OCI-M1 (cell line): ENCODE data around the gene SCUBE1.

ENCODE experiments used
- DNase-seq: peaks from one replicate; lab custom pipeline; 2025; lab: John Stamatoyannopoulos, UW

SCUBE1 gene

DNA sequence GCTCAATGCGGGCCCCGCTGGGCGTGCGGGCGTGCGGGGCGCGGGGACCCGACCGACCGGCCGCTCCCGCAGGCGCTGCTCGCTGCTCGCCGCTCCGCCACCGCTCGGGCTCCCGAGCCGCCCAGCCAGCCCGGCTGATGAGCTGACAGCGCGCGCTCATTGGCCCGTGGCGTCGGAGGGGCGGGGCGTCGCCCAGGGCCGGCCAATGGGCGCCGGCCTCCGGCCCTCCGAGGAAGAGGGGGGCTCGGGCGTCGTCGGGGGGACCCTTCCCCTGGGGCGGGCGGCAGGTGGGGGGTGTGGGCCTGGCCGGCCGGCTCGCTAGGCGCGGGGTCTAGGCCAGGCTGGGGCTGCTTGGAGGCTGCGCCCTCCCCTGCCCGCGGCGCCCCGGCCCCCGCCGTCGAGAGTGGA, at the start of gene SCUBE1:
SCUBE1 (minus strand) TSS at position 111 of the 408 bp plus-strand sequence. CDS start 111 bp downstream, outside the sequence.
- no peak for DNase-seq

DNA sequence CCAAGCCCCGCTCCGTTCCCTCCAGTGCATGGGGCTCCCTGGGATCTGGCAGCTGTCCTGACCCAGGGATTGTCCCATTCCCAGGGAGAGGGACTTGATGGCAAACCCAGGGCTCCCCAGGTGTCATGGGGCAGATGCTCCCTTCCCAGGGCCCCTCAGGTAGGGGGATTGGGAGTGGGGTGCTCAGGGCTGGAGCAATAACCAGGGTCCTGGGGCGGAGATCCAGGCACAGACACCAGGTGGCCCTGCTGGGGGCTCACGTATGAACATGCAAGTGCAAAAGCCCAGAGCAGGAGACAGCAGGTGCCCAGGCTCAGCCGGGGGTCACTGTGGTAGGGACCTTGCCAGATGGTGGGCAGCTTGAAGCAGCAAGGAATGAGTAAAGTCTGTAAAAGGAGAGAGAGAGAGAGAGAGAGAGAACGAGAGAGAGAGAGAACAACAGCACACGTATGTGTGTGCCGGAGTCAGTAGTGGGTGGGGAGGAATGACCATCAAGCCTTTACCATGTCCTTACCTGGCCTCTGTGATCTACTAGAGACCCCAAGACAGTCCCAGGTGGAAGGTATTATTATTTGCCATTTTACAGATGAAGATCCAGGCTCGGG, 49.3 kb upstream of the SCUBE1 start:
- DNase-seq: no peak

DNA sequence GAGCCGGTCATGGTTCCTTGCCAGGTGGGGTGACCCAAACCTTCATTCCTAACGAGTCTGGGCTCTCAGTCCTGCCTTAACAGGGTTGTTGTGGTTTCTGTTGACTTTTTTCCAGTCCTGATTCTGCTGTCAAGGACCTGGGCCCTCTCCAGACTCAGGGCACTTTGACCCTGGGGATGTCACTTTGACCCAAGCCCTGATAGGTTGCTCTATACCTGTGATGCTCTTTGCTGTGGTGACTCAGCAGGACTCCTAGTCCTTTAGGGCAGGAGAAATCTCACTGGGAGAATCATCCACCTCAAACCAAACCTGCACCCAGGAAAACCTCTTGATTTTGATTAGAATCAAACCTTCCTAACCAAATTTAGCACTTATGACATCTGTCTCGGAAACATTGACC, 48.1 kb upstream of the SCUBE1 start:
- DNase-seq: no peak

DNA sequence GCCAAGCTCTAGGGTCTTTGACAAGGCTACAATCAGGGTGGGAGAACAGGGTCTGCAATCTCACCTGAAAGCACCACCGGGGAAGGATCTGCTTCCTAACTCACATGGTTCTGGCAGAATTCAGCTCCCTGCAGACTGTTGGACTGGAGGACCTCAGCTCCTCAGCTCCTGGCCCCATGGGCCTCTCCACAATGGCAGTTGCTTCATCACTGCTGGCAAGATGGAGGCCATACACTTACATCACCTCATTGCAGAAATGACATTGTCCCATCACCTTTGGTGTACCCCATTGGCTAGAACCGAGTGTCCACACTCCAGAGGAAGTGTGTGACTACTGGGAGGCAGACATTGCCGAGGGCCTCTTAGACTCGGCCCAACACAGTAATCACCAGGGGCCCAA, 47.7 kb upstream of the SCUBE1 start:
- DNase-seq: no peak

DNA sequence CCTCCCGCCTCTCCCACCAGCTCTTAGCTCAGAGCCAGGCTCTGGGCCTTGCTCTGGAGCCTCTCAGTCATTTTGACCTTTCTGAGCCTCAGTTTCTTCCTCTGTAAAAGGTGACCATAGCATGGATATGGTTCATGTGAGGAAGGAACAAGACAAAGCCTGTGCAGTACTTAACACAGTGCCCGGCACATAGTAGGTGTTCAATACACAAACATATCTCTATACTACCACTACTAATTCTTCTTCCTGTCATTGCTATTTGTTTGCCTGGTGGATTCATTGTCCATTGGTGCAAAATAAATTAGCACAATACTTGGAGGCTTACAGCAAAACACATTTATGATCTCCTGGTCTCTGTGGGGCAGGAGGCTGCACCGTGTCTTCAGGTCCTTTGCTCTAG, 47.0 kb upstream of the SCUBE1 start:
- no peak for DNase-seq

DNA sequence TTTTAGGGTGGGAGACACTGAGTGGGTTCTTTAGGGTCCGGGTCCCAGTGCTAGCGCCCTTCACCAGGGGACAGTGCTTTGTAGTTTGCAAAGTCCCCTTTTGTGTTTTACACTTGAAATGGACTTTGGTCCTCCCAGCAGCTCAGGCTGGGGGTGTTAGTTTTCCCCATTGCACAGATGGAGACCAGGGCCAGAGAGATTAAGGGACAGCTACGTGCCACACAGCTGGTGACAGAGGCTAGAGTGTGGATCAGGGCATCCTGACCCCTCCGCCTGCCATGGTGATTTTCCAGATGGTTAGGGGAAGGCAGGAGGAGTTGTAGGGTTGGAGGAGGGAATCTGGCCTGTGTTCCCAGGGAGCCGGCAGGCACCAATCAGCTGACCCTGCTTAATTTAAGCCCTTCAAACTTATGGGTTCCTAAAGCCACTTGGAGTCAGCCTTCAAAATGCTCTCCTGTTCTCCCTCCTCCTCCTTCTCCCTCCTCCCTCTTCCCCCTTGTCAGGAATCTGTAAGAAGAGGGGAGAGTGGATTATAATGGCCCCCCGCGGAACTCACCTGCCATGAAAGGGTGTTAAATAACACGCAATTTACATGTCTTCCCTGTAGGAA, 46.2 kb upstream of the SCUBE1 start:
- no peak for DNase-seq

DNA sequence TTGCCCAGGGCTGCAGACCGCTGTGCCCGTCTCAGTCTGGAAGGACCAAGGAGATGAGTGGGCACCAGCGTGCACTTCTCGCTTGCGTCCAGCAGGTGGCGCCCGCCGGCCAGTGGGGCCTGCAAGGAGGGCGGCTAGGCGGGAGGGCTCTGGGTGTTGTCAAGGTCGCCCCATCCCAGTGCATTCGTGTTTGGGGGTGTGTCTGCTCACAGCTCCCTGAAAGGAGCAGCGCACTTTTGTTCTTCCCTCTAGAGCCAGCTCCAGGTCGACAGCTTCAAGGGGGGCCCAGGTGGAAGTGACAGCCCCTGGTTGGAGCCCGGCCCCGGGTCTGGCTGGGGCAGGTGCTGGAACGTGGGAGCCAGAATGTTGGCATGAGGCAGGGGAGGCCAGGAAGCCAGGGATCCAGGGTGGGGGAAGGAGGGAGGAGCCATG, 45.3 kb upstream of the SCUBE1 start:
- DNase-seq: peak; percentile 76

DNA sequence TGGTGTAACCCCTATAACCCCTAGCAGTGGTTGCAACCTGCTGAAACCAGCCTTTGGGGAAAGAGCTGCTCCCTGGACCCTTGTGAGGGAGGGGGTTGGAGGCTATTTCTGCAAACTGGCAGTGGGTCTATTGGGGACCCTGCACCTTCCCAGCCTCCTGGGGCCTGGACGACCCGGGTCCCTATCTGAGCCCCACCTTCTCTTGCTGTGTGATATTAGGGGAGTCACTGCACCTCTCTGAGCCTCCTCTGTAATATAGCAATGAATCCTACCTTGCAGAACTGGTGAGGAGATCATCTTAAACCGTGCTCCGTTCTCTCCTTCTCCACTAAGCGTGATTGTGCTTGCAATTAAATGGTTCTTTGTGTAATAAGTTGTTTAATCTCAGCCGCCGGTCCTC, 44.6 kb upstream of the SCUBE1 start:
- DNase-seq: no peak

DNA sequence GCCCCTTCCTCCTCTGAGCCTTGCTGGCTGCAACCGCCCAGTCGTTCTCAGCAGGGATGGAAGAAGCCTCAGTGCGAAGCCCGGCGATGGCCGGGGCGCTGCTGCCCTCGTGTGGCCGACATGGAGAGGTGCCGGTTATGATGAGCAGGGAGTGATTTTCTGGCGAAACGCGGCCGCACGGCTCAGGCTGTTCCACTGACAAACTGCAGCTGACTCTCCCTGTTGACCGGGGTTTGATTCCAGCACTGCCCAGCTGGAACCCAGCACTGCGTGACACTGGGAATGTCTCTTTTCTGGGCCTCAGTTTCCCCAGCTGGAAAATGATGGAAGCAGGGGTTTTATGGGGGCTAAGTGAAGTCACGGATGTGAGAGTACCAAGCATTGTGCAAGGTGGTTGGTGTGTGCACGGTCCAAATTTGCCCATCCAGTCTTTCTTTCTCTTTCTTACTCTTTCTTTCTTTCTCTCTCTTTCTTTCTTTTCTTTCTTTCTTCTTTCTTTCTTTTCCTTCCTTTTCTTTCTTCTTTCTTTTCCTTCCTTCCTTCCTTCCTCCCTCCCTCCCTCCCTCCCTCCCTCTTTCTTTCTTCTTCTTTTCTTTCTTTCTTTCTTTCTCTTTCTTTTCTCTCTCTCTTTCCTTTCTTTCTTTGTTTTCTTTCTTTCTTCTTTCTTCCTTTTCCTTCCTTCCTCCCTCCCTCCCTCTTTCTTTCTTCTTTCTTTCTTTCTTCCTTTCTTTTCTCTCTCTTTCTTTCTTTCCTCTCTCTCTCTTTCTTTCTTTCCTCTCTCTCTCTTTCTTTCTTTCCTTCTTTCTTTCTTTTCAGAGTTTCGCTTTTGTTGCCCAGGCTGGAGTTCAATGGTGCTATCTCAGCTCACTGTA, 42.8 kb upstream of the SCUBE1 start:
- peak; percentile 83 for DNase-seq

DNA sequence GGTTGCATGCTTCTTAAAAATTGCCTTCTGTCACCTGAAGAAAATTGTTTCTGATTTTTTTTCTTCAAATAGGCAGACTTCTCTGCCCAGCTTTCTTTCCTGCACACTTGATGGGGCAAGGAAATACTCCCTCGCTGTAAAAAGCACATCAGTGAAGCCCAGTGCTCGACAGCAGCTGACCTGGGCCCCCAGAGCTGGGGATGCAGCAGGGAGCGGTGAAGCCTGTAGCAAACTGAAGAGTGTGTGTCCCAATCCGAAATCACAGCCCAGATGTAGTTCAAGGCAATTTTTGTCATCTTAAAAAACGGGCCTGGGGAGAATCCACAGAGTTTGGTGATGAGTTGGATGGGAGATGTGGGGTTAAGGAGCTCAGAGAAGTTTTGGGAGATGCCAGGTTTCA, 41.7 kb upstream of the SCUBE1 start:
- no peak for DNase-seq

DNA sequence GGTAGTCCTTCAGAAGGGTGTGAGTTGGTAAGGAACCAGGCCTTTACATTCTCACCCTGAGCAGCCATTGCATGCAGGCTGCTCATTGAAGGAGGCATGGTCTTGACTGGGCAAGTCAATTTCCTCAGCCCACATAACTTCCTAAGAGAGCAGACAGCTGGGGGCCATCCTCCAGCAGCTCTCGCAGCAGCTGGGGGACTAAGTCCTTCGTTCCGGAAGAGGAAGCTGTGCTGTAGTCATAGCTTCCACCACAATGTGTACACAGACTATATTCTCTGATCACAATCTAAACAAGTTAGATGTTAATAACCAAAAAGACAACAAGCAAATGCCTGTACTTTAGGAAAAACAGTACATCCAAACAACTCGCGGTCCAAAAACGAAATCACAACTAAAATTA, 38.5 kb upstream of the SCUBE1 start:
- no peak for DNase-seq

DNA sequence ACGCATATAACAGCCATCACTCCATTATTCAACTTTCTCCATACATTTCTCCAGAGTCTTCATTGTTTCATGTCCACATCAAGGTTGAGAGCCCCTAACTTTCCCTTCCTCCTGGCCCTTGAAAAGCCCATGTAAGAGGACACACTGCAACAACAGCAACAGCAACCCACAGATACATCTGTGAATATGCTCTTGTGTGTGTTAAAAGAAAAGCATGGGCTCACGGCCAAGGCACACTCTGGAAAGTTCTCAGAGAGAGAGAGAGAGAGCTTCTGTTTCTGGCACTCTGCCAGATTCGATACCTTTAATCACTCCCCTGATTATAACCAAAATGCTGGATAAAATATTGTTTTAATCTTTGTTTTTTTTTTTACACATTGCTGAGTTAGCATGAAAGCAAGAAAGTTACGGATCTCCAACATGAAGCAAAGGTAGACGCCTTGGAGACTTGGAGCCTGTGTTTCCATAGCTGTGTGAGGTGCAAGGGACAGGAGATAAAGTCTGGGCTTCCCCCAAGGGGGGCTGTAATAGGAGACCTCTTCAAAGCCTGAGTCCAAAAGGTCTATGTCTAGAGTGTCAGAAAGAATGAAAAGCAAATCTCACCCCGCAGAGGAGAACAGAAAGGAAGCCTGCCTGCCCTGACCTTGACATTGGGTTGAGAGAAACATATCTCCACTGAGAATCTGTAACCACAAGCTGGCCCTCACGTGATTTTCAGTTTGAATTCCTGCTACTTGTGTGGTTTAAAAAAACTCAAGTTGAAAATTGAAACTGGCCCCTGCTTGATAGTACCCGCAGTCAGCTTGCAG, 34.9 kb upstream of the SCUBE1 start:
- DNase-seq: peak; percentile 93

DNA sequence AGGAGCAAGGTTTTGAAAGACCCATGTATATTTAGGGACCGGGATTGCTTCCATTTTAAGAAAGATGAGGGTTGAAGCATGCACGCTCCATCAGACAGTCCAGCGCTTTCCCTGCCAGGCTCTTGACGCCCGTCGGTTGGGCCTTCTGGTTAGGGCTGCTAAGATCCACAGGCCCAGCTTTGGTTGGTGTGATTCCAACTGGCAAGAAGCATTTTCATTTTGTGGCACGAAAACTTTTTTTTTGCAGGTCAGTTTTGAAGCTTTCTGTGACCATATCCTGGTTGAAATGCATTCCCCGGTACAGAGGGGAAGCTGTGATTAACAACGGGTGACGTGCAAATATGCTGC, 34.4 kb upstream of the SCUBE1 start:
- DNase-seq: no peak

DNA sequence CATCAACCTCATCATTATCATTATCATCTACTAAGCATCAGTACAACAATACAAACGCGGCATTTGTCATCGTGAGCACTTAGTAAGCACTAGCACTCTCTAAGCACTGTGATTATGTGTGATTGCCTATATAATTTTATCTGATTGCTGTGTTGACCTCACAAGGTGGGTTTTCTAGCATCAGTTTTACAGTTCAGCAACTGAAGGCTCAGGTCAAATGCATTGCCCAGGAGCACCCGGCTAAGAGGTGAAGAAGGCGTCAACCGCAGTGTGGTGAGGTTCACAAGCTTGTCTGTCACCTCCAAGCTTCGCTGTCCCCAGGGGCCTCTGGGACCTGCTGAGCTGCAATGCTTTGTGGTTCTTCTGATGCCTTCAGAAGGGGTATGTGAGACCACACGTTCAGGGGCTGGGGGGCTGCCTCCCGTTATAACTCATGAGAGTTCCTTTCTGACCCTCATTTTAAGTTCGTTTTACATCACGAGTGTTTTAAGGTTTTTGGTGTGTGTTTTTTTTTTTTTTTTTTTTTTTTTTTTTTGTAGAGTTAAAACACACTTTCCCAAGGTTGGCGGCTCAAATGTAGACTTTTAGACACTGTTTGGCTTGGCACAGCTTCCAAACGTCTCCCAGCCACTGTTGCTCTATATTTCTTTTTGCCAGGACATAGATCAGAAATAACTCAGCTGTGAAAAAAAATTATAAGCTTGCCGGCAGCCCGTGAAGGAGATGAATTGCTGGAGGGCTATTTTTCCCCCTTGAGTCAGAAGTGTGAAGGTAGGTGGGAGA, 33.8 kb upstream of the SCUBE1 start:
- no peak for DNase-seq

DNA sequence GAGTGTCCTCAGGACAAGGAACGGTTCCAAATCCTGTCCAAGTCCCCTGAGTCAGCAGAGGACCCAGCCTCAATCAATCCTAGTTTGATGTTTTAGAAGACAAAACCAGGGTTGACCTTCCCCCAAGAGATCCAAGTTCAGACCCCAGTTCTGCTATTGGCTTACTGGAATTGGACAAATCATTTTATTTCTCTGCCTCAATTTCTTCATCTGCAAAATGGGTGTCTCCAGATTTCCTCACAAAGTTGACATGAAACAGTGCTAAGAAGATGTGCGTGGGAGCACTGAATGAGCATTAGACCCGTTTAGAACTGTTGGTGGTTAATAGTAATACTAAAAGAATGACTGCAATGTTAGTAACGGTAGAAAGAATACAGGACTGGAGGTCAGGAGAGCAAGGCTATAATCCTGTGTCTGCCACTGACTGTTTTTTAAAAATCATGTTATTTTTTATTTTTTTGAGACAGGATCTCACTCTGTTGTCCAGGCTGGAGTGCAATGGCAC, 32.8 kb upstream of the SCUBE1 start:
- no peak for DNase-seq

DNA sequence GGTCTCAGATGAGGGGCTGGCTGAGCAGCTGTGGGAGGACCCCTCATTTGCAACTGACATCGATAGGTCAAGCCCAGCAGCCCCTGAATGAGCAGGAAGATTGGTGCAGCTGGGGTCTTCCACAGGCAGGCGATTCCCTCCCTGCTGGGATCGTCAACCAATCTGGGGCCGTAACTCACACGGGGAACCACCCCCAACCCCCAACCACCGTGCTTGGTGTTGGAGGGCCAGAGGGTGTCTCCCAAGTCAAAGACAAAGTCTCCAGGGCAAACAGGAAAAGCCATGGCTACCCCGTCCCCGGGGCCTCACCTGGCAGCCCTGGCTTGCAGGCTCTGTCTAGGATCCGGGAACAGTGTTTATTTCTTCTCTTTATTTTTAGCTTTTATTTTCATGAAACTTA, 26.9 kb upstream of the SCUBE1 start:
- no peak for DNase-seq

DNA sequence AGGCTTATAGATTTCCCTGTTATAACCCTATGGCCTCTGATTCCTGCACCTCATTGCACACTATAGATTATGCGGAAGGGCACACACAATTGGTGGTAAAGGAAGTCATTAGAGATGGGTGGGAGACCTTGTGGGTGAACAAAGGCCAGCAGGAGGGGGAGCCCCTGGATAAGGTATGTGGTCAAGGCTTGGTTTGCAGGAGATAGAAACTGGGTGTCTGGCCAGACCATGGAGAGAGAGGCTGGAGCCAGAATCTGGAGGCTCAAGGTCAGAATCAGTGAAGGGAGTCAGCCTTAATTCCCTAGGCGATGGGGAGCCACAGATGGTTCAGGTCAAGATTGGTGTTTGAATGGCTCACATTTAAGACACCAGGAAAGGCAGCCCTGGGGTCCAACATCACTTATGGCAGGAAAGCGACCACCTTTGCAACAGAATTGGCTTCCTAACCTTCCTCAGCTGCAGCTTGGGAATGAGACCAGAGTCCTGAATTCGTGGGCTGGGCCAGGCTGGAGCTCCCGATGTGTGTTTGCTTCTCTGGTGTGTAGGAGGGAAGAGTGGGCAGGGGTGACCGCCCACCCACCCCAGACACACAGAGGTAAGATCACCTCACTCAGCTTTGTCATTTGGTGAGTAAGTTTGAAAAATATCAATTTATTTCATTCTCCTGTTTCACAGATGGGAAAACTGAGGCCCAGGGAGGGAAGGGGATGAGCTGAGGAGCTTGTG, 22.7 kb upstream of the SCUBE1 start:
- DNase-seq: peak; percentile 8

DNA sequence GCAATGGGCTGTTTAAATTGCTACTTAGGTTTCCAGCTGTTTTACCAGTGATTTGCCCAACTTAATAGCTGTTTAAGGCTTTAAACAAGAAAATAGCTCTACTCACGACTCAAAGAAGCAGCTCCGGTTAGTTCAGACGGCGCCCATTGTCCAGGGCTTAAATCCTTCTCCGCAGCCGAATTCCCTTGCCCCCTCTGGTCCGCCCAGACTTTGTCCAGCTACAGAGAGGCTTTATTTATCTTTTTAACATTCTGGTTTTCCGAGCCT, 20.9 kb upstream of the SCUBE1 start:
- no peak for DNase-seq

DNA sequence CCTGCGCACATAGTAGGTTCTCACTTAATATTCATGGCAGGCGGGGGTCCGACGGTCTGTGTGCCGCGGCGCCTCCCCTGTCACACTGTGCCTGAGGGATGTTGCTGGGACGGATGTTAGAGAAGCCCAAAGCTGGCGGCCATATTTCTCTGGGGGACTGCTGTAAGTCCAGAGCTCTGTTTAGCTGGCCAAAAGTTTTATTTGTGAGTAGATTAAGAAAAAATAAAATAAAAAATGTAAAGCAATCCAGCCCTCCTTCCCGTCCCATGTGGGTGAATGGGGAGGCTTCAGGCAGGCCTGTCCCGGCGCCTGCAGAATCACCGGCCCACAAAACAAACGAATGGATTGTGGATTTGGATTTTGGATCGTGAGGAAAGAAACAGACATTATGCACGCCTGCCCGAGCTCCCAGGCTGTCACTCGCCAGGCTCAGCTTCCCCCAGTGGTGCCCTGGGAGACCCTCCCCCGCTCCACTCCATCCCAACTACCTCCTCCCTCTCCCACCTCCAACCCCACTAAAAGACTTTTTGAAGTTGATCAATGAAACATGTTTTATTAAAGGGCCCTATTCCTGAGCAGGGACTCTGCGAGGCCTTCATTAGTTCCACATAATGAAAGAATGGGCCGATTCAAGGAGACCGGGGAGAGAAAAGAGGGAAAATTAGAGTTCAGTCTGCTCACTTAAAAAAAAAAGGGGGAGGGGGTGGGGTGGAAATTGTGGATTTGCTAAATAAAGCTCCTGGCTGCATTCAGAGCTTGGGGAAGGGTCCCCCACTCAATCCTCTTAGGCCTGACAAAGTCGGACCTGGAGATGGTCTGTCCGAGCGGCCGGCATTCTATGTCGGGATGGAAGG, 20.4 kb upstream of the SCUBE1 start:
- DNase-seq: no peak

DNA sequence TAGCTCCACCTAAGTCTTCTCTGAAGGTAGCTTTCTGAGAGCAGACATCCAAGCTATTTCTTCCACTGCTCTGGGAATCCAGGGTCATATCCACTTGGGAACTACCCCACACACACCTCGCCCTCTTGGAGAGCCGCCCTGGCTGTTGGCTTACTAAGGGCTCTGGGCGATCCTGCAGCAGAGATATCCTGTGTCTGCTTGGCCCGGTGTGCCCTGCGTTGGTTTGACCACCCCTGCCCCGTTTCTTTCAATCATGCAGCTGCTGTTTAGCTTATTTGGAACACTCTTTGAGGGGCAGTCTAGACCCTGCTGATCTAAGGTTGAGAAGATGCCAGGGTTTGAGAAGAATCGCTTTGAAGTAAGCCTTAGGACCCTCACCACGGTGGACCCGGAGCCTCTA, 17.4 kb upstream of the SCUBE1 start:
- no peak for DNase-seq
